Adrenal gland (tissue), 12 donors: ENCODE results near the gene RAB40C. TPM values are rescaled to one million over a fixed set of nuclear protein-coding genes. Genes with fewer than 3 reads are reported as not detected.

Source experiments
- DNase-seq, 7 donors: peaks; one replicate each; pipeline ENCODE4 v3.0.0-alpha.2; 2019 to 2020
- H3K27ac ChIP-seq, 5 donors: fragments of 200-600 bp; sonication (generic) in 4 of 5; 1 replicate in 3 of 5; 2 replicates in 2 of 5; pipeline versions ENCODE4 v1.5.1 to v1.8.0; 2016 to 2020; ENCODE audit warnings: mild to moderate bottlenecking in 1 of 5
- H3K27me3 ChIP-seq: fragments of 200-600 bp; 2 replicates; pipeline ENCODE4 v1.8.0; 2021
- H3K36me3 ChIP-seq, 2 donors: fragments of 200-600 bp; replicated peaks in 1 of 2; 1 replicate in 1 of 2; 2 replicates in 1 of 2; pipeline versions ENCODE4 v1.5.1 to v1.8.0; 2018 to 2022
- H3K4me1 ChIP-seq, 2 donors: fragments of 200-600 bp; replicated peaks in 1 of 2; 1 replicate in 1 of 2; 2 replicates in 1 of 2; pipeline versions ENCODE4 v1.5.1 to v1.8.0; 2018 to 2021
- H3K4me3 ChIP-seq, 4 donors: fragments of 200-600 bp; sonication (generic) in 3 of 4; one replicate each; pipeline ENCODE4 v1.5.1; 2016 to 2018
- H3K9me3 ChIP-seq, 3 donors: fragments of 200-600 bp; sonication (generic) in 1 of 3; replicated peaks in 1 of 3; 1 replicate in 2 of 3; 2 replicates in 1 of 3; pipeline versions ENCODE4 v1.5.1 to v1.8.0; 2016 to 2021
- POLR2A ChIP-seq, 2 donors: fragments of 450-650 bp; IDR thresholded peaks; one replicate each; pipeline ENCODE4 v1.6.1; 2017; ENCODE audit warnings: antibody characterized with exemption in 2 of 2, mild to moderate bottlenecking in 2 of 2, moderate library complexity in 1 of 2
- WGBS, 4 donors: extraction: QIAGEN DNeasy Blood & Tissue Kit in 2 of 4; methylation state at CpG; one replicate each; pipeline versions ENCODE4 v1.1.5 to v1.1.7; 2013 to 2017; 5-methylcytosine and 5-hydroxymethylcytosine counted together
- intact Hi-C, 2 donors: fragments of 100-400 bp; cut with DNase I; formaldehyde crosslinking; loops; one replicate each; pipeline versions ENCODE4 v1.14.1 to v1.15.0; 2022 to 2023
- polyA plus RNA-seq, 3 donors: library from polyadenylated mRNA; stranded (reverse); fragments of 200-250 nt in 2 of 3; fragments of 350-450 nt in 1 of 3; fragmentation: Illumina TruSeq in 1 of 3; extraction: RNeasy Lipid Tissue Mini Kit (QIAGEN cat#74804) in 1 of 3; gene quantifications; one replicate each; pipeline ENCODE4 v1.2.3, GENCODE V29; 2013 to 2014
- total RNA-seq, 9 donors: library from RNA; depleted of rRNA in 4 of 9; stranded (reverse); fragments of >200 nt in 4 of 9; fragments of 120-200 nt in 1 of 9; fragmentation: NEBNext Ultra II Directional in 1 of 9; extraction: Animal tissue kit (Norgen Biotek cat#: 25700) in 1 of 9; gene quantifications; one replicate each; pipeline versions ENCODE4 v1.1.0 to v1.2.4, GENCODE V29; 2013 to 2023
- TF ChIP-seq, protein P1 (sequence below), 6 experiments: fragments of 450-650 bp in 4 of 6; fragments of 200-600 bp in 2 of 6; sonication (generic) in 1 of 6; IDR thresholded peaks; 1 replicate in 5 of 6; 2 replicates in 1 of 6; pipeline versions ENCODE4 v1.5.1 to v1.8.0; 2016 to 2021; ENCODE audit warnings: antibody characterized with exemption in 6 of 6, mild to moderate bottlenecking in 2 of 6, moderate library complexity in 1 of 6
- donor health status: healthy with polysubstance abuse.
- donor health status: Bipolar disorder and iron deficiency.
- donor health status: DM: yes; HTN: yes; CAD: no.
- donor health status: DM: no; HTN: no; CAD: no.
- donor health status: DM: no; HTN: no; CAD: no.
- donor health status: DM: yes; HTN: yes; CAD: no.

Gene RAB40C
- total and polyA plus RNA-seq, 12 donors, result 2.3 to 36.2 (median 15.8) TPM

DNA sequence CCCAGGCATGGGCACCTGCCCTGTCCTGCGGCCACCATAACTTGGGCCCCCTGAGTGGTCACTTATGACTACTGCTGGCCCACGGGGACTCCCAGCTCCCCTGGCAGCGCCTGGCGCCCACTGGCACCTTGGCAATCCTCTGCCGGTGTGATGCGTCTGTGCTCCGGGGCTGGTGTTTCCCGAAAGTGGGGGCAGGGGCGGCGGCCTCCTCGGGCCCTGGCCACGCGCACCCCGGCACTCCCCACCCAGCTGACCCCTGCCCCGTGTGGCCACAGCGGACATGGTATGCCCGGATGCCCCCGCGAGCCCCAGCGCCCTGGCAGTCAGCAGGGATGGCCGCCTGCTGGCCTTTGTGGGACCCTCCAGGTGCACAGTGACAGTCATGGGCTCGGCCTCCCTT, 67.6 kb downstream of the RAB40C start:
- TF ChIP-seq, protein P1, sequence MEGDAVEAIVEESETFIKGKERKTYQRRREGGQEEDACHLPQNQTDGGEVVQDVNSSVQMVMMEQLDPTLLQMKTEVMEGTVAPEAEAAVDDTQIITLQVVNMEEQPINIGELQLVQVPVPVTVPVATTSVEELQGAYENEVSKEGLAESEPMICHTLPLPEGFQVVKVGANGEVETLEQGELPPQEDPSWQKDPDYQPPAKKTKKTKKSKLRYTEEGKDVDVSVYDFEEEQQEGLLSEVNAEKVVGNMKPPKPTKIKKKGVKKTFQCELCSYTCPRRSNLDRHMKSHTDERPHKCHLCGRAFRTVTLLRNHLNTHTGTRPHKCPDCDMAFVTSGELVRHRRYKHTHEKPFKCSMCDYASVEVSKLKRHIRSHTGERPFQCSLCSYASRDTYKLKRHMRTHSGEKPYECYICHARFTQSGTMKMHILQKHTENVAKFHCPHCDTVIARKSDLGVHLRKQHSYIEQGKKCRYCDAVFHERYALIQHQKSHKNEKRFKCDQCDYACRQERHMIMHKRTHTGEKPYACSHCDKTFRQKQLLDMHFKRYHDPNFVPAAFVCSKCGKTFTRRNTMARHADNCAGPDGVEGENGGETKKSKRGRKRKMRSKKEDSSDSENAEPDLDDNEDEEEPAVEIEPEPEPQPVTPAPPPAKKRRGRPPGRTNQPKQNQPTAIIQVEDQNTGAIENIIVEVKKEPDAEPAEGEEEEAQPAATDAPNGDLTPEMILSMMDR (IDR thresholded peaks at IDR 0.05), result no peak
- no peak for TF ChIP-seq POLR2A (IDR thresholded peaks at IDR 0.05)
- Histone ChIP-seq H3K9me3 (no peaks in the 10 kb centered on the region), H3K36me3 (peaks cover 0 to 9% of the 10 kb centered on the region in 2 donors), H3K27ac (no peak overlapping the region), H3K4me1 (peaks cover 17 to 19% of the 10 kb centered on the region in 2 donors), H3K4me3 (no peak overlapping the region), H3K27me3 (no peaks in the 10 kb centered on the region)
- WGBS, 4 donors, result 88 to 97% (median 95%) methylated on average over 14 to 22 of the region's 22 CpGs; no CpG with 5 or more reads in 1 of the 4 donors
- DNase-seq, result no peak
- intact Hi-C loops, result loop anchor here in 1 of 2 donors (5.0 kb wide), 1 partner anchor 80 kb away; no protein-coding TSS in a partner anchor

DNA sequence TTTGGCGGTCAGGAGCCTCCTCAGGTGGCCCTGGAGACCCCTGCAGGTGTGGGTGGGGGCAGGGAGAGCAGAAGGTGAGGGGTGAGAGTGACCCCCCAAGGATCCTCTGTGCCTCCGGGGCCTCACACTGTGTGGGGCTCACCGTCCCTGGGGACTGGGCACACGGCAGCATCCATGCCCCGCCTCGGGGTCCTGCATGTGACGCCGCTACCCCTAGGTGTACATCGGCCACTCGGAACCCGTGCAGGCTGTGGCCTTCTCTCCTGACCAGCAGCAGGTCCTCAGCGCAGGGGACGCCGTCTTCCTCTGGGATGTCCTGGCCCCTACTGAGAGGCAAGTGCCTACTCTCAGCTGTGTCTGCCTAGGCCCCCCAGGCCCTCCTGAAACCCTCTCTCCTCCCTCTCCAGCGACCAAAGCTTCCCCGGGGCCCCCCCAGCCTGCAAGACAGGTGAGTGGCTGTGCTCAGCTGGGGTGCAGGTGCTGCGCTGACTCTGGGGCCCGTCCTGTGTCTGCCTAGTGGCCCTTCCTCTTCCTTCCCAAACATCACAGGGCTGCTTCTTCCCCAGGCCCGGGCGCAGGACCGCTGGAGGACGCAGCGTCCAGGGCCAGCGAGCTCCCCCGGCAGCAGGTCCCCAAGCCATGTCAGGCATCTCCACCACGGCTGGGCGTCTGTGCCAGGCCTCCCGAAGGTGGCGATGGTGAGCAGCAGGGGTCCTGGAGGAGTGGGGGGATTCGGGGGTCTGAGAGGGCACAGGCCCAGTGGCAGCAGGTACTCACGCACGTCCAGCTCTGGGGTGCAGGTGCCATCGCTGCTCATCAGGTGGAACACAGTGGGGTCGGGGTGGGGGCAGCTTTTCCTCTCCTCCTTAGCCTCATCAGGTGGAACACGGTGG, 69.1 kb downstream of the RAB40C start:
- no peak for TF ChIP-seq POLR2A (IDR thresholded peaks at IDR 0.05)
- TF ChIP-seq, protein P1 (IDR thresholded peaks at IDR 0.05), result no peak
- Histone ChIP-seq H3K4me3 (no peak overlapping the region), H3K4me1 (peaks cover 12 to 13% of the 10 kb centered on the region in 2 donors), H3K9me3 (no peaks in the 10 kb centered on the region), H3K27me3 (no peaks in the 10 kb centered on the region), H3K36me3 (peaks cover 0 to 9% of the 10 kb centered on the region in 2 donors), H3K27ac (no peak overlapping the region)
- intact Hi-C loops, result loop anchor here in 1 of 2 donors (5.0 kb wide), 1 partner anchor 82 kb away; no protein-coding TSS in a partner anchor
- DNase-seq, result no peak
- WGBS, 4 donors, result 91 to 100% (median 93%) methylated on average over 2 to 35 of the region's 35 CpGs

- Histone ChIP-seq H3K27ac (peak overlapping the region in 3 of 5 donors; percentile 60 to 90 (median 78)), H3K4me3 (no peak overlapping the region), H3K4me1 (peaks cover 12 to 13% of the 10 kb centered on the region in 2 donors), H3K27me3 (no peaks in the 10 kb centered on the region), H3K36me3 (peaks cover 0 to 9% of the 10 kb centered on the region in 2 donors), H3K9me3 (no peaks in the 10 kb centered on the region)
- 79 to 90% (median 83%) methylated on average over 2 to 20 of the region's 20 CpGs for WGBS, 4 donors
- intact Hi-C loops, result loop anchor here in 1 of 2 donors (5.0 kb wide), 1 partner anchor 82 kb away; no protein-coding TSS in a partner anchor
- no peak for DNase-seq
- TF ChIP-seq POLR2A (IDR thresholded peaks at IDR 0.05), result no peak
Observed at GRCh38 chr16:659618-660017, 69.8 kb downstream of the RAB40C start.

DNA sequence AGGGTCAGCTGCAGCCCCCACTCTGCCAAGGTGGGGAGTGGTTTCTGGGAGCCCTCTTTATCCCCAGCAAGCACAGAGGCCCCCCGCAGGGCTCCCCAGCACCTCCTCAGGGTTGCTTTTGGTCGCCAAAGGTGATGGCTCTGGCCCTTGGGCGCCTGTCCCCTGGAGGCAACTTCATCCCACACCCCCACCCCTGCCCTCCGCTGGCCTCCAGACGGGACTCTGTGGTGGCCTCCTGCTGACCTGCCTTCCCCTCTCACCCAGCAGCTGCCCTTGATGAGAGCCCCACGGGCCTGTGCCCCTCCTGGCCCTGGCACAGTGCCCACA, 70.2 kb downstream of the RAB40C start:
- 52 to 74% (median 57%) methylated on average over 4 to 6 of the region's 6 CpGs for WGBS, 4 donors
- intact Hi-C loops, result no loop called here

More for the DNA sequence above, 70.2 kb downstream of the RAB40C start:
- DNase-seq, result no peak
- TF ChIP-seq, protein P1 (IDR thresholded peaks at IDR 0.05), result no peak
- no peak for TF ChIP-seq POLR2A (IDR thresholded peaks at IDR 0.05)
- Histone ChIP-seq H3K4me3 (peak overlapping the region in 1 of 4 donors; percentile 20), H3K4me1 (peaks cover 12 to 13% of the 10 kb centered on the region in 2 donors), H3K36me3 (peaks cover 0 to 9% of the 10 kb centered on the region in 2 donors), H3K9me3 (no peaks in the 10 kb centered on the region), H3K27ac (peak overlapping the region; percentile 8 to 90 (median 66)), H3K27me3 (no peaks in the 10 kb centered on the region)
